NCI-H226 (cell line): ENCODE results near the gene KDF1.

ENCODE experiments used
- DNase-seq: peaks from one replicate; pipeline ENCODE4 v3.0.0-alpha.2; 2015

Gene KDF1, protein sequence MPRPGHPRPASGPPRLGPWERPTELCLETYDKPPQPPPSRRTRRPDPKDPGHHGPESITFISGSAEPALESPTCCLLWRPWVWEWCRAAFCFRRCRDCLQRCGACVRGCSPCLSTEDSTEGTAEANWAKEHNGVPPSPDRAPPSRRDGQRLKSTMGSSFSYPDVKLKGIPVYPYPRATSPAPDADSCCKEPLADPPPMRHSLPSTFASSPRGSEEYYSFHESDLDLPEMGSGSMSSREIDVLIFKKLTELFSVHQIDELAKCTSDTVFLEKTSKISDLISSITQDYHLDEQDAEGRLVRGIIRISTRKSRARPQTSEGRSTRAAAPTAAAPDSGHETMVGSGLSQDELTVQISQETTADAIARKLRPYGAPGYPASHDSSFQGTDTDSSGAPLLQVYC

DNA sequence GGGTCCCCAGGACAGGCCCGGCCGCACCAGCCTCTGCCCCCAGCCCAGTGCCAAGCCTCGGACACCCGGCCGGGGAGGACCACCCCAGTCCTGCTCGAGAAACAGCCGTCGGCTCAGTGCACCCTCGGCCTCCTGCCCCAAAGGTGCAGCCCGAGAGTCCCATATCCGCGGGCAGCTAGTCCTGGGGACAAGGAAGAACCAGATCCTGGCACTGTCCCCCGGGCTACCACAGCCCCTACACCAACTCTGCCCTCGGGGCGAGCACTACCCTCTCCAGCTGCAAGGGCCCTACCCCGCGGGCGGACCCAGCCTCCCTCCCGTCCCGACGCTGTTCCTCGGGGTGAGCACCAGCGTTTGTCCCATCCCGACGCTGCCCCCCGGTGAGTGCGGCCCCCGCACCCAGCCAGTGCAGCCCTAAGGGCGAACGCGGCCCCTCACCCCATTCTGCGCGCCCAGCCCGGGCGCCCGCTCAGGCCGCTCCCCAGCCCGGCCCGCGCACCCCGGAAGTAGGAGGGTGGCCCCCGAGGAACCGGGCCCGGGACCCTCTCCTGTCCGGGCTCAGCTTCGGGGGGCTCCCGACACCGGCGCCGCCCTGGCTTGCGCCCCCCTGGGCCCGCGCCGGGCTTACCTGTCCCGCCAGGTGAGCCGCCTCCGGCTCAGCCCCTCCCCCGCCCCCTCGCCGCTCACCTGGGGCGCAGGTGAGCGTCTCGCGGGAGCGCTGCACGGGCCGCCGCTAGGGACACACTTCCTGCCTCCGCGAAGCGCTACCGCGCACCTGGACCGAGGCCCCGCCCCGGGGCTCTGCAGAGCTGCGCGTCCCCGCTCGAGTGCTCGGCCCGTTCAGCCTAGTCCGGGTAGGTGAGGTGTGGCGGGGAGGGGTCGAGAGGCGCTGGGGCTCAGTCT, at the start of gene KDF1:
Gene KDF1, minus strand, starts transcription at position 747 of the 903 bp plus-strand sequence. CDS start 8,088 bp downstream, outside the sequence.
- DNase-seq = no peak

DNA sequence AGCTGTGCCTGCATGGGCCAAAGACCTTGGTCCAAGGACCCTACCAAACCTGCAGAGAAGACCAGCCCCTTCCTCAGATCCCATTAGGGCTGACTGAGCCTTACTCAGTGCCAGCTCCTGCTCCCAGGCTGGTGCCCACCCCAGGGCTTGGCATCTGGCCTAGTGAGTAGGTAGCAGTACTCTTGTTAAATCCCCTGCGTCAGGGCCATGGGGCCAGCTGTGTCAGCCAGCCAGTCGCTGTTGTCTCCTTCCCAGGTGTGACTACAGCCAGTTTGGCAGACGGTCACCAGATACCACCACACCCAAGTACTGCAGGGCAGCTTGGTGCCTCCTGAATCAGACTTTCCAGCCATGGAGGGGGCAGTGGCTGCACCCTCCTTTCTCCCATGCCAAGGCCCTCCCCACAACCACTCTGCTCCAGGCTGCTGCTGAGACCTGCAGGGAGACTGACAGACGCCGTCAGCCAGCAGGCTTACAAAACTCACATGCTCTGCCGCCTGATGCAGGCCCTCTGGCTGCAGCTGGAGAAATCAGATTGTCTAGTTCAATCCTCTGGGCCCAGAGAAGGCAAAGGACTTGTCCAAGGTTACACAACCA, 49.4 kb upstream of the KDF1 start:
- peak; percentile 59 for DNase-seq

DNA sequence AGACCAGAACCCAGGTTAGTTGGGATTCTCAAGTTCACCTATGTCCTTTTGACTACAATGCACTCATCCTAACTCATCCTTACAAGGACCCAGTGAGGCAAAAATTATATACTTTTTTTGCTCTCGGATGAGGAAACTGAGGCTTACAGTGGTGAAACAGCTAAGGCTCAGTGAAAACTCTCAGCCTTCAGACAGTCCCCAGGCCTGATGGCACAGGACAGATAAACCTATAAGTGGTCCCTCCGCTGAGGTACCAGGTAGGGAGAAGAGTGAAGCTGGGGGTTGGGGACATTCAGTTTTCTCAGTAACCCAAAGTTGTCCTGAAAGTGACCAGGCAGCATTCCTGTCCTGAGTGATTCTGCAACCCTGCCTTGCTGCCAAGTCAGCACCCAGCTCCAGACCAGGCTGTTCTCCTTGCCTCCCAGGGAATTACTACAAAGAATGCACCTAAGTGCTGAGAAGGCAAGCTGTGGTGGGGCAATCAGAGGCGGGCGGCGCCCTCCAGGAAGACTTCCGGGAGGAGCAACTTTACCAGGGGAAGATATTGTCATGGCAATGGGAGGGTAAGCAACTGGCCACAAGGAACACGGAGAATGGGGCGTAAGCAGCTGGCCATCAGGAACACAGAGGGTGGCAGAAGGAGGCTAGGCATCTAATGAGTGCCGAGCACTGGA, 47.8 kb upstream of the KDF1 start:
- DNase-seq = peak; percentile 72

DNA sequence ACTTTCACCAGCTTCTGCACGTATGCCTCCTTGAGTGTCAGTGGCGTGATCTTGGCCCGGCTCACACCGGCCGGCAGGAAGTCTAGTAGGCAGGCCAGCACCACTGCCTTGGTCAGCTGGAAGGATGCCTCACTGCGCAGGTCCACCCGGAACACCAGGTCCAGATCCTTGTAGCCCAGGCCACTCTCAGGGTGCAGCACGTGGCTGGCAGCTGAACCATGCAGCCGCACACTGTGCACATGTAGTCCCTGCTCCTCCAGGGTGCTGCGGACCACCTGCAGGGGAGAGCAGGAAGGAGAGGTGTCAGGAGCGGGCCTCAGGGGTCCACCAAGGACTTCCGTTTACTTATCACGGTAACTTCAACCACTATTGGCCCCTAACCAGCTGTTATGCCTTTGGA, 46.4 kb upstream of the KDF1 start:
- no peak for DNase-seq

DNA sequence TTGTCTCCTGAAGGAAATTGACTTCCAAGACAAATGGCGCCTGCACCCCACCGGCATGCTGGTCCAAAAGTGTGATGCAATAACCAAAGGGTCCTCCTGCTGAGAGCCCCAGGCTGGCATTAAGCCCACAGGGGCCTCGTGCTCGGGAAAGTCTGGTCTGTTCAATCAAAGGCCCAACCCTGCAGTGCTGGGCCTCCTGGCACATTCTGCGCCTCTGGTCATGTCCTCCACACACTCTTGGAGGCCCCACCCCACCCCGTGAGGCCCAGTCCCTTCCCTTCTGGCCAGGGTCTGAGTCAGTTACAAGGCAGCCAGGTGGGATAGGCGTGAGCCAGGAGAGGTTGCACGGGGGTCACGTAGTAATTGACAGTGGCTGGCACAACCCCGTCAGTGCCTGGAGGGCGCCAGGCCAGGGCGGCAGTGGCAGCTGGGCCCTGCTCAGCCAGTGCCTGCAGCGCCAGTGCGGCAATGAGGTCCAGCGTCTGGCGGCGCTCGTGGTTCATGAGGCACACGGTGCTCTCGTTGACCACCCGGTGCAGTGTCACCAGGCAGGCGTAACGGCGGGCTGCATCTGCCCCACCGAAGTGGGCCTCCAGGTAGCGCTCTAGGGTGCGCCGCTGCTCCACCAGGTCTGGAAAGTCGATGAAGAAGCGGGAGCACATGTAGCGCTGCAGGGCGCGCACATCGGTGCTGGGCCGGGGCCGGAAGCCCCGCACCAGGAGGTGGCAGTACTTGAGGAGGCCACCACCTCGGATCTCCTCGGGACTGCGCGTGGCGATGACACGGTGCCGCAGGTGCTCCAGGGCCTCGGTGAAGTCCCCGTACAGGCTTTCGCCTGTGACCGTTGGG, 45.6 kb upstream of the KDF1 start:
- DNase-seq = peak; percentile 75

DNA sequence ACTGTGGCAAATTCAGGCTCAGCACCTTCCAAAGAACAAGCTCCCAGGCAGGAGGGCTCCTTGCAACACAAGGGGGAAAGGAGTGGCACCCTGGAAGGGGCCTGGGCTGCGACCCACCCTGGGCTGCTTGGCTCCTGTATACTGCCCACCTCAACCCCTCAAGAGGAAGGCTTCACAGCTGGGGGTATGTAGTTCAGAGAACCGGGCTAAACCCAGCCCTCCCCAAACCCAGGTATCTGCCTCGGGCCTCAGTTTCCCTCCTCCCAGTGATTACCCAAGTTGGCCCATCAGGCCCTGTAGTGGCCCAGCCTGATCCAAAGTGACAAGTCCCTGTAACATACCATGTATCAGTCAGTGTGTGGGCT, 44.9 kb upstream of the KDF1 start:
- no peak for DNase-seq

DNA sequence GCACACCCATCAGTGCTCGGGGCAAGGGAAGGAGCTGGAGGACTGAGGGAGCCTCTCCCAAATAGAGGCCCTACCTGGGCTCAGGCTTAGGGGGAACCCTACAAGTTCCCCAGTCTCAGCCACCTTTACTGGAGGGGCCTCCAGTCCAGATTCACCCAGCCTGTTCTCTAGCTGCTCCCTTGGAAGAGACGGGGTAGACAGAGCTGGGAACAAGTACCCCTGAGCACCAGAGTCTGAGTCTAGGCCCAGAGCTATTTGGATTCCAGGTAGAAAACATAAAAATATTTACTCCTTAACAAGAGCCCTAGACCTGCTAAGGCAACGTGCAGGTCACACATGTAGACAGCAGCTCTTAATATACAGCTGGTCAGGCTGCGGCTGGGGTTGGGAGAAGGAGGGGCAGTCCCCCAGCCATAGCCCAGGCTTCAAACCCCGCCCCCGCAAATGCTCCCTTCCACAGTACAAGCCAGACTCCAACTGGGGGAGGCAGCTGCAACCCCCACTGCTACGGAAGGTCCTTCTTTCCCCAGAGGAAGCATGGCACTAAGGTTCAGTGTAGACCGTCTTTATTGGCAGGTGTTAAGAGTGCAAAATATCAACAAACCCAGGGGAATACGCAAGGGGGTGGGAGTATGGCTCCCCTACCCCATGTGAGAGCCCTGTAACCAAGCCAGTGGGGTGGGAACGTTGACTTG, 44.4 kb upstream of the KDF1 start:
- peak; percentile 41 for DNase-seq

DNA sequence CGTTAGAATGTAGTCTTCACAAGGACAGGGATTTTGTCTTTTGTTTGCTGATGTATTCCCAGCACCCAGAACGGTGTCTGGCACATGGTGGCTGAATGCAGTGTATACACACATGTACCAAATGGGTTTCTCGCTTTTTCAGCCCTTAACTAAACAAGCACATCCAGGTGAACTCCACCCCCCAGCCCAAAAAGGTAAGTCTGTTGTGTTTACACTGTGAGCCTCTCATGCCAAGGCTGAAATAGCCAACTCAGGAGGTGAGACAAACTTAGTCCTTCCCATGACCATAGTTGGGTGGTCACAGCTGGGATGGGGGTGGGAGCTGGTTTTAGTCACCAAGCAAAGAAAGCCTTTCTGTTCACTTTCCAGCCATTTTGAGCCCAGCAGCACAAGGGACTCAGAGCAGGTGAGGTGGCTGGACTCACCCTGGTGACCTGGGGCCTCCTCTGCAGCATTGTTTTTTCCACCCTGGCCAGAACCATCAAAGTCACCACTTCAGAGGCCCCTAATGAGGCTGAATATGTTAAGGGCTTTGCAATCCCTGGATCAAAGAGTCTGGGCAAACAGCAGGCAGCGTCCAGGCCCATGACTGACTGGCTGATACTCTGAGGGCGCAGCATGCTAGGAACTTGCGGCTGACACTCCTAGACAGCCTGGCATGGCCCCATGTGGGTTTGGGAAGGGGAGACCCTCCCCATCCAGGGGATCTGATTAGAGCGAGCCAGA, 43.6 kb upstream of the KDF1 start:
- DNase-seq = no peak

DNA sequence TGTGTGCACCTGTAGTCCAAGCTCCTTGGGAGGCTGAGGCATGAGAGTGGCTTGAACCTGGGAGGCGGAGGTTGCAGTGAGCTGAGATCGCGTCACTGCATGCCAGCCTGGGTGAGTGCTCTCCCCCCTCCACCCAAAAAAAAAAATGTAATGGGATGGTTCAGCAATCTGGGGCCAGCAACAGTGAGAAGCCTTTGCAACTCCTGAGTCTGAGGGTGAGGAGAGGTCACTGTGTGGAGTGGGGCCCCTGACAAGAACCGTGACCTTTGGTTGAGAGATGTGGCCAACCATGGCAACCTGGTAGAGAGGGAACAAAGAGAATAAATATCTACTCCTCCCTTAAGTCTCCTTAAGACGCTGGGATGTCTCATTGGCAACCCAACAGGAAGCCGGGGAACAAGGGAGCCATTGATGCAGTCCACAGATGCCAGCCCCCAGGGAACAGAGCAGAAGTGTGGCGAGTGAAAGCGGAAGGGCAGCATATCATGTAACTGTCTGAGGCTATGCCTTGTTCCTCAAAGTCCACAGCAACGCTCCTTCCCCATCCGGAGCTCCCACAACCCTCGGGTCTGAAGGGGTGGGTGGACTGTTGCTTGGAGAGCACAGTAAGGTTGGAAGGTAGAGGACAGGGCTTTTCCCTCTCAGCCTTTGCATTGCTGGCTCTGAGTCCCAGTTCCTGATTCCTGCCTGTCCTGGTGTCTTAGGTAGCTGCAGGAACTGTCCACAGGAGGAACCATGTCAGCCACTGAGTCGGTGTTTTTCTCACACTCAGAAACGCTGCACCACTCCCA, 41.5 kb upstream of the KDF1 start:
- no peak for DNase-seq

DNA sequence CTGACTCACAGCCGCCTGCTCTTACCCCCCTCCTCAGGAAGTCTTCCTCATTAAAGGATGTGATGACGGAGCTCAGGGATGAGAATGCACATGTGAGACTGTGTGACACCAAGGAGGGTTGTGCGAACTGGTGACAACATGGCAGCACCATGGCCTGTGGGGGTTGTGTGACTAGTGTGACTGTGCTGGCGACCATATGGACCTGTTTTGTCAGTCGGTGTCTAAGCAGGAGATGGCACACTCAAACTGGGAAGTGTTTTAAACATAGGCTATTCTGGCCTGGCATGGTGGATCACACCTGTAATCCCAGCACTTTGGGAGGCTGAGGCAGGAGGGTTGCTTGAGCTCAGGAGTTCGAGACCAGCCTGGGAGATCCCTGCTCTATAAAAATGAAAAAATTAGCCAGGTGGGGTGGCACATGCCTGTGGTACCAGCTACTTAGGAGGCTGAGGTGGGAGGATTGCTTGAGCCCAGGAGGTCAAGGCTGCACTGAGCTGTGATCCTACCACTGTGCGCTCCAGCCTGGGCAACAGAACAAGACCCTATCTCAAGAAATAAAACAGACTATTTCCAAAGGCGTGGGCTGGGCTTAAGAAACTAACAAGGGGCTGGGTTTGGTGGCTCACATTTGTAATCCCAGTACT, 40.7 kb upstream of the KDF1 start:
- no peak for DNase-seq

DNA sequence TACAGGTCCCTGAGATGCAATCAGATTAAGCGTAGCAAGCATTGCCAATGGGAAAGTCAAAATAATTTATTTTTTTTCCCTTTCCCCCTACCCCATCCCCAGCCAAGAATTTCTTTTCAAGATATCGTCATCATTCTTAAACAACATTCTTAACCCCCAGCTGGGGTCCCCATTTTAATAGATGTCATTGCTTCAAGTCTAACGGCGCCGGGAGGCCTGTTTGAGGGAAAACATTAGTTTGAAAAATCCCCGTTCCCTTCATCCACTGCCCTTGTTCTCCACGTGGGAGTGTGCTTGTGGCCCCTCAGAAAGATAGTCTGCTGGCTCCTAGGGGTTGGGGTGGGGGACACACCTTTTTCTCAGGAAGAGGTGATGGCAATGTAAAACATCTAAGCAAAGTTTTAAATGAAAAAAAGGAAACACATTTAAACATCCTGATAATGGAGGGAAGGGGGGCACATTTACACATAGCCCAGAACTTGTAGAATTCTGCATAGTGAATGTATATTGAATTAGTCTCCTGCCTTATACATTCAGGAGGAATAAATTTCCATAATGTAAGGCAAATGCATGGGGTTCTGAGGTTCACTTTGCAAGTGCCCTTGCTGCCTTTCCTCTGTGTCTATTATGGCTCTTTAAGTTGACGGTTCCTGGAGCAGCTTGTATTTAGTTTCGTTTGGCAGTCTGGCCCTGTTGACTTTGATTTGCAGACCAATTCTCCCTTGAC, 40.0 kb upstream of the KDF1 start:
- no peak for DNase-seq

DNA sequence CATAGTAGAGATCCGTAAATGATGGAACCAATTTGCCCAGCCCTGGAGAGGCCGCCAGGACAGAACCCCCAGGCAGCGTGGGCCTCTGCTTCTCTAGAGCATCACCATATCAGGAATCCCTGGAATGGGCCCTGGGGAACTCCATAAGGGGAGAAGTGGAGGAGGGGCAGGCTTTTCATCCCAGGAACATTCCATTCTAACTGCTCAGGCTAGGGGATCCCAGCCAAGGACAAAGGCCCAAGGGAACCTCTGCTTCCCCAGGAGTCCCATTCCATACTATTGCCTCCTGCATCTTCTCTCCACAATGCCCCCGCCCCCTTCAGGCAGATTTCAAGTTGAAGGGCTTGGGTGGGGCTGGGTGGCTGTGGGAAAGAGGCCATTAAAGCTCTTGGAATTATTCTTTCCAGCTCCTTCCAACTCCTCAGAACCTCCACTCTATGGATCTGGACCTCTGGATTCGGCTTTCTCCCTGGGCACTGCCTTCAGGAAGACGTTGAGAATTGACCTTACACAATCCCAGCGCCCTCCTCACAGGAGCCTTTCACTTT, 39.2 kb upstream of the KDF1 start:
- peak; percentile 99 for DNase-seq

DNA sequence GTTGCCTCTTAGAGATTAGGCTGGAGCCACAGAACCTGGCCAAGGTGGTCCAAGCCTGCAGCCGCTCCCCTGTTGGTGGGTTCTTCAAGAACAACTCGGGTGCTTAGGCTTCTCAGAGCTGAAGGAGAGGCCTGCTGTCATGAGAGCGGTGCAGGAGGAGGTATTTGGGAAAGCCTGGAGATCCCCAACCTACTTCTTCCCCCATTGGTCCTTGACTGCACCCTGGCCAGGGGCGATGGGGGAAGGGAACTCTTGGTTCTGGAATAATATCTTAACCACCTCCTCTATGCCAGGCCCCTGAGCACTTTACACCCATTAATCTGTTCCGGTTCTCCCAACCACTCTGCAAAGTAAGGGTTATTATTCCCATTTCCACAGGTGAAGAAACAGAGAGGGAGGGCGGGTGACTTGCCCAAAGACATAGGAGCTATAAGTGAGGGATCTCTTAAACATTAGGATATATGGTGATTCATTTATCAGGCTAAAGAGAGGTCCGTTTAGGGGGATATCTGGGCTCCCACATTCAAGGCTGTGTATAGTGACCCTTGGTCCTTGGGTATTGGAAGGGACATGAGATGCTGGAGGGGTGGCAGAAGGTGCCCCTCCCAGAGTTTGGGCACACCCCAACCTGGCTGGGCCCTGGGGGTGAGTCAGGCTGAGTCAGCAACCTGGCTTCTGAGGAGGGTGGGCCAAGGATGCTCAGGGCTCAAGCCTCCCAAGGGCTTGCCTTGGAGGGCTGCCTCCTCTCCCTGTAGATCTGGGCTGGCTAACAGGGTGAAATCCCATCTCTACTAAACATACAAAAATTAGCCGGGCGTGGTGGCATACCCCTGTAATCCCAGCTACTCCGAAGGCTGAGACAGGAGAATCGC, 38.4 kb upstream of the KDF1 start:
- DNase-seq = peak; percentile 85

DNA sequence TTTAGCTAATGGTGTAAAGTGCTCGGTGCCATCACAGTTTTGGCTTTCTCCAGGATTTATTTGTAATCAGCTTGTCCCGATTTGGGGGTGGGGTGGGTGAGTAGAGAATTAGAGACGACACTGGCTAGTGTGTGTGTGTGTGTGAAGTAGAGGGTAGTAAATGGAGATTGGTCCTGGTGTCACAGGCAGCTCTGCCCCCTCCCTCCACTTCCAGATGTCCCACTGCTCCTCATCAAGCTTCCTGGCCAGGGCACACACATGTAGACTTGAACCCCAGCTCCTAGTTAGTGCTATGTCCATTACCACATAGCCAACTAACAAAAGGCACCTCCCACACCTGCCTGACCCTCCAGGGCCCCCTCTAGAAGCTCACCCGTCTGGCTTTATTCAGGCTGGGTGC, 36.4 kb upstream of the KDF1 start:
- DNase-seq = no peak

DNA sequence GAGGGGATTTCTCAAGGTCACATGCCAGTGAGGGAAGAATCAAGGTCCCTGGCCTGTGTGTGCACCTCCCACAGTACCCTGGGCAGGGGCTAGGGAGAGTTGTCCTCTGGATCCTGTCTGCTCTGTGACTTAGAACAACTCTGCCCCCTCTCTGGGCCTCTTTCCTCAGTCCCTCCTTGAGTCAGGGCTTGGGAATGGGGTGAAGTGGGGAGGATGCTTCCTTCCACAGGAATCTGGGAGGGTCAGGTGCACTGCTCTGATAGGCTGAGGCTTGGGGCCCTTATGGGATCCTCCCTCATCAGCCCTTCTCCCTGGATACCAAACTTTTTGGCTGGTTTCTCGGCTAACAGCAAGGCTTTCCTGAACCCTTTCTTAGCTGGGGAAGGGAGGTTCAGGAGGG, 35.8 kb upstream of the KDF1 start:
- DNase-seq = peak; percentile 93

DNA sequence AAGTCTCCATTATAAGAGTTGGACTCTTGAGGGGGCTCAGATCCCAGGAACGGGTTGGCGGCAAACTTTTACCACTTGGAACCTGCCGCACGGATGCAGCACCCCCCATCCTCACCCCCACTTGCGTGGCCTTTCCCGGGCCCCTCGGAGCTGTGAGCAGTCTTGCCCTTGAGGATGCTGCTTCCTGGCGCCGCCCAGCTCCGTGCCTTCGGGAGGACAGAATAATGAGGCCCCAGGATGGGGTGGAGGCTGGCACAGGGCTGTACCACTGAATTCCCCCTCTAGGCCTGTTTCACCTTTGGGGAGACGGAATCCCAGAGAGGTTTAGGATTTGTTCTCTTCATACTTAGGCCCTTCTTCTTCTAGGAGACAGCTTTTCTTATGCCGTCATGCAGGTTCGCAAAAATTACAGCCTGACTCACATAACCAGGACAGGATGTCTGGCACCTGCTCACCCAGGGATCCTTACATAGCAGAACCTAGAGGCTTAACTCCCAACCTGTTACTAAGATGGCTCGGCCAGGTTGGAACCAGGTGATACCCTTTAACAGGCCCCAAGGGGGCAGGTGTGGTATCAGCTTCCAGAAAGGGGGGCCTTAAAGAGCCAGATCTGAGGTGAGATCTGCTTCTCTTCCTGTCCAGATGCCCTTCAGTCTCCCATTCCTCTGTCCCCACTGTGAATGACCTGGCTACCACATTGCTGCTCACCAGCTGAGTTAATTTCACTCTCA, 34.7 kb upstream of the KDF1 start:
- DNase-seq = peak; percentile 78
